ENCODE data around the gene VPS13C. TPM values are rescaled to one million over a fixed set of nuclear protein-coding genes. Genes with fewer than 3 reads are reported as not detected.

VPS13C gene
- total and polyA plus RNA-seq, 8 donors = 5.4 to 207 (median 89.4) TPM

- Histone ChIP-seq H3K4me3 (no peak overlapping the region), H3K4me1 (no peaks in the 10 kb centered on the region), H3K27me3 (no peaks in the 10 kb centered on the region), H3K27ac (no peak overlapping the region), H3K9me3 (no peaks in the 10 kb centered on the region), H3K36me3 (peaks cover 1 to 91% (median 62%) of the 10 kb centered on the region in 4 donors)
- 95 to 98% (median 97%) methylated on average over 4 of the region's 4 CpGs for WGBS, 5 donors
- intact Hi-C loops (cut with DNase I; ENCODE audit: low total_unique reads) = no loop called here
- TF ChIP-seq CTCF (IDR thresholded peaks at IDR 0.05) (no peak), POLR2AphosphoS5 (IDR thresholded peaks at IDR 0.05) (no peak), POLR2A (IDR thresholded peaks at IDR 0.05) (no peak), EP300 (IDR thresholded peaks at IDR 0.05) (no peak)
- no peak for DNase-seq
Measured at GRCh38 chr15:61935493-61935892, 124.8 kb downstream of the VPS13C start.

- TF ChIP-seq POLR2A (IDR thresholded peaks at IDR 0.05) = no peak
- no peak for DNase-seq
- Histone ChIP-seq H3K4me1 (no peaks in the 10 kb centered on the region), H3K27ac (no peak overlapping the region), H3K27me3 (no peaks in the 10 kb centered on the region), H3K36me3 (peaks cover 7 to 95% (median 69%) of the 10 kb centered on the region in 4 donors), H3K4me3 (no peak overlapping the region), H3K9me3 (no peaks in the 10 kb centered on the region)
- intact Hi-C loops (cut with DNase I; ENCODE audit: low total_unique reads) = no loop called here
Measured at GRCh38 chr15:61929452-61929851, 130.8 kb downstream of the VPS13C start.

GRCh38 chr15:61923173-61923572, 137.1 kb downstream of the VPS13C start:
- 93 to 97% (median 96%) methylated on average over 3 of the region's 3 CpGs for WGBS, 5 donors
- Histone ChIP-seq H3K27me3 (no peaks in the 10 kb centered on the region), H3K27ac (no peak overlapping the region), H3K4me1 (no peaks in the 10 kb centered on the region), H3K9me3 (no peaks in the 10 kb centered on the region), H3K36me3 (peaks cover 14 to 82% (median 72%) of the 10 kb centered on the region in 4 donors), H3K4me3 (no peak overlapping the region)
- intact Hi-C loops (cut with DNase I; ENCODE audit: low total_unique reads) = no loop called here
- TF ChIP-seq POLR2A (IDR thresholded peaks at IDR 0.05) (no peak), EP300 (IDR thresholded peaks at IDR 0.05) (no peak), CTCF (IDR thresholded peaks at IDR 0.05) (no peak), POLR2AphosphoS5 (IDR thresholded peaks at IDR 0.05) (no peak)
- DNase-seq = no peak

GRCh38 chr15:61921093-61921492, 139.2 kb downstream of the VPS13C start:
- Histone ChIP-seq H3K27me3 (no peaks in the 10 kb centered on the region), H3K9me3 (no peaks in the 10 kb centered on the region), H3K4me1 (no peaks in the 10 kb centered on the region), H3K36me3 (peaks cover 15 to 82% (median 73%) of the 10 kb centered on the region in 4 donors), H3K4me3 (no peak overlapping the region), H3K27ac (no peak overlapping the region)
- WGBS, 5 donors = 91 to 96% (median 93%) methylated on average over 1 of the region's 1 CpG
- intact Hi-C loops (cut with DNase I; ENCODE audit: low total_unique reads) = no loop called here
- no peak for DNase-seq
- TF ChIP-seq POLR2A (IDR thresholded peaks at IDR 0.05) = no peak
- no peak for TF ChIP-seq CTCF (IDR thresholded peaks at IDR 0.05)
- TF ChIP-seq POLR2AphosphoS5 (IDR thresholded peaks at IDR 0.05) = no peak
- no peak for TF ChIP-seq EP300 (IDR thresholded peaks at IDR 0.05)

- Histone ChIP-seq H3K27ac (no peak overlapping the region), H3K27me3 (no peaks in the 10 kb centered on the region), H3K36me3 (peaks cover 28 to 97% (median 90%) of the 10 kb centered on the region in 4 donors), H3K4me1 (no peaks in the 10 kb centered on the region), H3K4me3 (no peak overlapping the region), H3K9me3 (no peaks in the 10 kb centered on the region)
- 89 to 97% (median 94%) methylated on average over 1 of the region's 1 CpG for WGBS, 5 donors
- TF ChIP-seq POLR2A (IDR thresholded peaks at IDR 0.05) (no peak), POLR2AphosphoS5 (IDR thresholded peaks at IDR 0.05) (no peak), EP300 (IDR thresholded peaks at IDR 0.05) (no peak), CTCF (IDR thresholded peaks at IDR 0.05) (no peak)
- intact Hi-C loops (cut with DNase I; ENCODE audit: low total_unique reads) = no loop called here
- DNase-seq = no peak
Measured at GRCh38 chr15:61917457-61917856, 142.8 kb downstream of the VPS13C start.

All from stomach (tissue), 9 donors.